VCaP (cell line): ENCODE measurements around the gene XK.
"Not testable (repeated sequence)": the region's sequence is repeated elsewhere in the genome, so short reads cannot be mapped to it uniquely, and the experiment has no call there.

Source experiments
- H3K27ac ChIP-seq: fragments of 450-650 bp; 2 replicates; pipeline ENCODE4 v1.5.1; 2017
- TF ChIP-seq, protein P1 (sequence below): fragments of 450-650 bp; conservative IDR thresholded peaks from 2 replicates; pipeline ENCODE4 v1.5.1; 2017; ENCODE audit warnings: mild to moderate bottlenecking, moderate library complexity

XK gene, protein sequence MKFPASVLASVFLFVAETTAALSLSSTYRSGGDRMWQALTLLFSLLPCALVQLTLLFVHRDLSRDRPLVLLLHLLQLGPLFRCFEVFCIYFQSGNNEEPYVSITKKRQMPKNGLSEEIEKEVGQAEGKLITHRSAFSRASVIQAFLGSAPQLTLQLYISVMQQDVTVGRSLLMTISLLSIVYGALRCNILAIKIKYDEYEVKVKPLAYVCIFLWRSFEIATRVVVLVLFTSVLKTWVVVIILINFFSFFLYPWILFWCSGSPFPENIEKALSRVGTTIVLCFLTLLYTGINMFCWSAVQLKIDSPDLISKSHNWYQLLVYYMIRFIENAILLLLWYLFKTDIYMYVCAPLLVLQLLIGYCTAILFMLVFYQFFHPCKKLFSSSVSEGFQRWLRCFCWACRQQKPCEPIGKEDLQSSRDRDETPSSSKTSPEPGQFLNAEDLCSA

DNA sequence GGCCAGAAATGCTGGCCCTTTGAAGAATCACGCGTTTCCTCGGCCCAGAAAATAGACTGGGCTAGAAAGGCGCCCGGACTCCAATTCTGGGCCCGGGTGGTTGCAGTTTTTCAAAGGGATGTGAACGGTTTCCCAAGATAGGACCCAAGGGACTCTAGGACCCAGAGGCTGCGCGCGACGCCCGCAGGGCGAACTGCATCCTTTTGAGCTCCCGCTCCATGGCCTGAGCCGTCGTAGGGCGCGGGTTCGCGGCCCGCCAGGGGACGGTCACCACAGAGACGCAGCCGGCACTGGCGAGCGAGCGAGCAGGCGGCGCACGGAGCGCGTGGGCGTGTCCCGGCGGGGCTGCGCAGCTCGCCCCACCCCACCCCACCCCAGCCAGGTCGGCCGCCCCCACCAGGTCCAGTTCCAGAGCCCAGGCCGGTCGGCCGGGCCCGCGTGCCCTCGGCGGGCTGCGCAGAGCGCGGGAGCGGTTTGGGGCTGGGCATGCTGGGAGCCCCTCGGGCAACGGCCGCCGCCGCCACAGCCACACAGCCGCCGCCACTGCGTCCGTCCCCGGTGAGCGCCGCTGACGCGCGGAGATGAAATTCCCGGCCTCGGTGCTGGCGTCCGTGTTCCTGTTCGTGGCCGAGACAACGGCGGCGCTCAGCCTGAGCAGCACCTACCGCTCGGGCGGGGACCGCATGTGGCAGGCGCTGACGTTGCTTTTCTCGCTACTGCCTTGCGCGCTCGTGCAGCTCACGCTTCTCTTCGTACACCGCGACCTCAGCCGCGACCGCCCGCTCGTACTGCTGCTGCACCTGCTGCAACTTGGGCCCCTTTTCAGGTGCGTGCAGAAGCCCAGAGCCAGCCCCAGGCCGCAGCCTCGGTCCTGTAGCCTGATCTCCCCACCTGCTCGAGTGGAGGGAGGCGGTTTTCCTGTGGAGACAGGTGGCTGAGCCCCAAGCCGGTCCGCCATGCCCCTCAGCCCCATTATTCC is at the start of gene XK:
Gene XK (plus strand): TSS at position 411 of the 979 bp plus-strand sequence. CDS start 171 bp downstream, at position 582.
- peak within 1 kb of the TSS; percentile 66 for H3K27ac ChIP-seq
- TF ChIP-seq, protein P1, sequence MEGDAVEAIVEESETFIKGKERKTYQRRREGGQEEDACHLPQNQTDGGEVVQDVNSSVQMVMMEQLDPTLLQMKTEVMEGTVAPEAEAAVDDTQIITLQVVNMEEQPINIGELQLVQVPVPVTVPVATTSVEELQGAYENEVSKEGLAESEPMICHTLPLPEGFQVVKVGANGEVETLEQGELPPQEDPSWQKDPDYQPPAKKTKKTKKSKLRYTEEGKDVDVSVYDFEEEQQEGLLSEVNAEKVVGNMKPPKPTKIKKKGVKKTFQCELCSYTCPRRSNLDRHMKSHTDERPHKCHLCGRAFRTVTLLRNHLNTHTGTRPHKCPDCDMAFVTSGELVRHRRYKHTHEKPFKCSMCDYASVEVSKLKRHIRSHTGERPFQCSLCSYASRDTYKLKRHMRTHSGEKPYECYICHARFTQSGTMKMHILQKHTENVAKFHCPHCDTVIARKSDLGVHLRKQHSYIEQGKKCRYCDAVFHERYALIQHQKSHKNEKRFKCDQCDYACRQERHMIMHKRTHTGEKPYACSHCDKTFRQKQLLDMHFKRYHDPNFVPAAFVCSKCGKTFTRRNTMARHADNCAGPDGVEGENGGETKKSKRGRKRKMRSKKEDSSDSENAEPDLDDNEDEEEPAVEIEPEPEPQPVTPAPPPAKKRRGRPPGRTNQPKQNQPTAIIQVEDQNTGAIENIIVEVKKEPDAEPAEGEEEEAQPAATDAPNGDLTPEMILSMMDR: no peak

DNA sequence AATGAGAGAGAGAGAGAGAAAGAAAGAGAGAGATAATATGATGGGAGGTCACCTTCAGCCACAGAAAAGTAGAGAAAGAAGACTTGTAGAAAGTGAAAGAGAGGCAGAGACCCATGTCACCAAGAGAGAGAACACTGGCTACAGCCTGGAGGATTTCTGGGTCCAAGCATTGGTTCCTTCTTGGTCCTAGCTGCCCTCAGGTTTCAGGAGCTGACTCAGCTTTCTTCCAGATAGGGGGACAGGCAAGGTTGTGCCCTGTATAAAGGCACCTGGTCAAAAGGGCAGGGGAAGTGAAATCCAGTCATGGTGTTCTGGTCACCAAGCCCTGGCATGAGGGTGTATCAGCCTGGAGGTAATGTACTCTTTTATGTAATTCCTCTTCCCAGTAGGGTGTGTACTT is 47.5 kb upstream of the XK start:
- H3K27ac ChIP-seq: no peak overlapping the region
- TF ChIP-seq, protein P1: no peak

DNA sequence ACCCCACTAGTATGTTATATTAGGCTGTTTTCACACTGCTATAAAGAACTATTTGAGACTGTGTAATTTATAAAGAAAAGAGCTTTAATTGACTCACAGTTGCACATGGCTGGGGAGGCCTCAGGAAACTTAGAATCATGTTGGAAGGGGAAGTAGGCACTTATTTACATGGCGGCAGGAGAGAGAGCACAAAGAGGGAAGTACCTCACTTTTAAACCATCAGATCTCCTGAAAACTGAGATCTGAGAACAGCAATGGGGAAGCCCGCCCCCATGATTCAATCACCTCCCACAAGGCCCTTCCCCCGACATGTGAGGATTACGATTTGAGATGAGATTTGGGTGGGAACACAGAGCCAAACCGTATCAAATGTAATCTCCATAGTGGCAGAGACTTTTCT is 45.4 kb upstream of the XK start:
- TF ChIP-seq, protein P1: no peak
- no peak overlapping the region for H3K27ac ChIP-seq

DNA sequence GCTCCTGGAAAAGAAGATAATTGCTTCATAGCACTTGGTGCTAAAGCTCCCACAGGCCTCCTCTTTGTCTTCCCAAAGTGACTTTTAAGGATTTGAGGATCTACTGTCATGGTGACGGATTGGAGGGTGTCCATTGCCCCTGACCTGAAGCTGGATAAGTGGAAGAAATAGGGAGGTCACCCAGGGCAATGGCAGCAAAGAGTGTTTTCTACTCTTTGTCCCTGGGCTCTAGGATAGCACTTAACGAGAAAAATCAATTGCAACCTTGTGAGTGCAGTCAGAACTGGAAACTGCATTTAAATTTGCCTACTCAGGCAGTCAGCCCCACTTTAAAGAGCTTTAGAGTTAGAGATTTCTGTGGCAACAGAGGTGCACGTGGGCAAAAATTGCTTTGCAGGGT is 43.7 kb upstream of the XK start:
- TF ChIP-seq, protein P1: no peak
- H3K27ac ChIP-seq: no peak overlapping the region

DNA sequence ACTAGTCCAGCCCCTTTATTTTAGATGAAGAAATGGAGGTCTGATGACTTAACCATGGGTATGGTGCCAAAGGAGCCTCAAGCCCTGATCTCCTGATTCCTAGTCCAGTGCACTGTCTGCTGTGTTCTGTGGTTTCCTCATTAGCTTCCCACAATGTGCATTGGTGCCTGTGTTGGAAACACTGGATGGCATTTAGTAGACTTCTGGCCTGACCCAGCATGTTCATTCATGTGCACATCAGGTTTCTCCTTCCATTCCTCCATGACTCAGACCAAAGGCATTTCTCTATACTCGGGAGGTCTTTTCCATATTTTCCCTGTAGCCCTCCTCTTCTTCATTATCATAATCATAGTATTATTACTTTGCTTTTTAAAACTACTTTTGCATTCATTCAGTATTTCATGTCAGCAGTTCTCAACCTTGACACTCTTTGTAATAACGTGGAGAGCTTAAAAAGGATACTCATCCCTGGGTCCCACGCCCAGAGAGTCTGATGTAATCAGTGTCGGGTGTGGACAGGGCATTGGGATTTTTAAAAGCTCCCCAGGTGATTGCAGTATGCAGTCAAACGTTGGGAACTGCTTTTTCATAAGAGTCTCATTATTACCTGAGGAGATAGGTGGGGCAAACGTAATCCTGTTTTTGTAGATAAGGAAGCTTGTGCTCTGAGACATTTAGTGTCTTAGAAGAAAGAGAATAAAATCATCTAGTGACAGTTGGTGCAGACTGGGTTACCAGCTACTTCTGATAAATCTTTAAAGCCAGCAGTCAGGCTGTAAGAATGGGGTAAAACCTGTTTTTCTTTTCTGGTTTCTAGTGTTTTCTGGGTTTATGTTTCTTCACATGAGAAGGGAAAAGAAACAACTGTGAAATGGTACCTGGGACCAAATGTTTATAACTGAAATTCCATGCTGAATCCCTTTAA is 40.9 kb upstream of the XK start:
- TF ChIP-seq, protein P1: no peak
- H3K27ac ChIP-seq: no peak overlapping the region

DNA sequence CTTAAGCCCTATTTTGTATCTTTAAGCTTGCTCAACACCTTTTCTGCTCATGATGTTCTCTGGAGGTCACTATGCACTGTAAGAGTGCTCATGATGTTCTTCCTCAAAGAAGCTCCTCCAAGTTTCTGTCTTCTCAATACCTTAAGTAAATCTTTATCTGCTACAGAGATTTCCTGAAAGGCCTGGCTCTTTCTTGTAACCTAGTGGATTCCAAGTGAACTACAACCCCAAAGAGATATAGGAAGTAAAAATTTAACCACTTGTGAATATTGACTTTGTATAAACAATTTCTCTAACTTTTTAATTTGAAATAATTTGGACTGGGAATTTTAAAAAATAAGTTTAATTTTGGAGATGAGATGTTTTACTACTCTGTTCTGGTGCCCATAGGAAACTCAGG is 39.3 kb upstream of the XK start:
- H3K27ac ChIP-seq: no peak overlapping the region

DNA sequence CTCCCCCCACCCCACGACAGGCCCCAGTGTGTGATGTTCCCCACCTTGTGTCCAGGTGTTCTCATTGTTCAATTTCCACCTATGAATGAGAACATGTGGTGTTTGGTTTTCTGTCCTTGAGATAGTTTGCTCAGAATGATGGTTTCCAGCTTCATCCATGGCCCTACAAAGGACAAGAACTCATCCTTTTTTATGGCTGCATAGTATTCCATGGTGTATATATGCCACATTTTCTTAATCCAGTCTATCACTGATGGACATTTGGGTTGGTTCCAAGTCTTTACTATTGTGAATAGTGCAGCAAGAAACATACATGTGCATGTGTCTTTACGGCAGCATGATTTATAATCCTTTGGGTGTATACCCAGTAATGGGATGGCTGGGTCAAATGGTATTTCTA is 34.7 kb upstream of the XK start:
- H3K27ac ChIP-seq: not testable (repeated sequence)

More for the DNA sequence above, 39.3 kb upstream of the XK start:
- TF ChIP-seq, protein P1: no peak
